HG02885 (cell line): Measurements from ENCODE around the gene CLN6.
"Not testable (repeated sequence)": the region's sequence is repeated elsewhere in the genome, so short reads cannot be mapped to it uniquely, and the experiment has no call there.

Source experiments
- ATAC-seq: cut with Tn5 transposase; IDR thresholded peaks from one replicate; pipeline ENCODE4 v1.9.1; 2021; ENCODE audit warnings: mild to moderate bottlenecking; ENCODE audit not compliant: unreplicated experiment, poor library complexity

Gene CLN6

DNA sequence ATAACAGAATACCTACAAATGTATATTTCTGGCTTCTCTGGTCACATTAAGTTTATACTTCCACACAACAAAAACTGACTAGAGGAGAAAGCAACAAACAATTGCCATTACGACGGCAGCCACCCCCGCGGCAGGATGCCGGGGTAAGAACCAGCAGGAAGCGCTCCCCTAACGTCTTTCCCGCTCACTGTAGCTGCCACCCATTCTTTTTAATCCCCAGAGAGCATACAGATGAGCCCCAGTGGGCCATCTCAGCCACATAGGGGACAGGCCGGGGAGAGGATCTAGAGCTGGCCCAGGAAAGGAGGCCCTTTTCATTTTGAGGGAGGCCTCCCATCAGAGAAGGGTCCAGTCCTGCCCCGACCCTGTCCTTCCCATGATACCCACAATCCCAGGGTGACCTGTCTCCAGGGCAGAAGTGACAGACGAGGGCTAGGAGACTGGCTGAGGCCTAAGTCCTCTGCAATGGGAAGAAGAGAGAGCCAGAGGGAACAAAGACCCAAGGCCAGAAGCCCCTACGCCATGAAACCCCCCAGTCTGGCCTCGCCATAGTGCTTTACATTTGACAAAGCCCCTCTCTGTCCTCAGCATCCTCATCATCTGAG lies 20.8 kb downstream of the CLN6 start:
- no peak for ATAC-seq

DNA sequence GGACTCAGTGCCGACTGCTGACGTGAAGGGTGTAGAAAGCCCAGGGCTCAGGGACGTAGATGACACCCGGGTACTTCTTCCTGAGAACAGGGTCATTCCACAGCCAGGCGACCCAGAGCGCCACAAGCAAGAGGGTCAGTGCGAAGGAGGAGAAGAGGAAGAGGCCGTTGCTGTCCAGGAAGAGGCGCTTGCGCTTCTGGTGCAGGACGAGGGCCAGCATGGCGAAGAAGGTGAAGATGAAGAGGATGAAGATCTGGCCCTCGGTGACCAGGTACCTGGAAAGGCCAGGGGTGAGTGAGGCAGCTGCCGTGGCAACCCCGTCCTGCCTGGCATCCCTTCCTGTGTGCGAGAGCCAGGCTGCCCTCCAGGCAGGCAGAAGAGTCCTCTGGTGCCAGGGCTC lies 21.4 kb downstream of the CLN6 start:
- ATAC-seq = no peak

DNA sequence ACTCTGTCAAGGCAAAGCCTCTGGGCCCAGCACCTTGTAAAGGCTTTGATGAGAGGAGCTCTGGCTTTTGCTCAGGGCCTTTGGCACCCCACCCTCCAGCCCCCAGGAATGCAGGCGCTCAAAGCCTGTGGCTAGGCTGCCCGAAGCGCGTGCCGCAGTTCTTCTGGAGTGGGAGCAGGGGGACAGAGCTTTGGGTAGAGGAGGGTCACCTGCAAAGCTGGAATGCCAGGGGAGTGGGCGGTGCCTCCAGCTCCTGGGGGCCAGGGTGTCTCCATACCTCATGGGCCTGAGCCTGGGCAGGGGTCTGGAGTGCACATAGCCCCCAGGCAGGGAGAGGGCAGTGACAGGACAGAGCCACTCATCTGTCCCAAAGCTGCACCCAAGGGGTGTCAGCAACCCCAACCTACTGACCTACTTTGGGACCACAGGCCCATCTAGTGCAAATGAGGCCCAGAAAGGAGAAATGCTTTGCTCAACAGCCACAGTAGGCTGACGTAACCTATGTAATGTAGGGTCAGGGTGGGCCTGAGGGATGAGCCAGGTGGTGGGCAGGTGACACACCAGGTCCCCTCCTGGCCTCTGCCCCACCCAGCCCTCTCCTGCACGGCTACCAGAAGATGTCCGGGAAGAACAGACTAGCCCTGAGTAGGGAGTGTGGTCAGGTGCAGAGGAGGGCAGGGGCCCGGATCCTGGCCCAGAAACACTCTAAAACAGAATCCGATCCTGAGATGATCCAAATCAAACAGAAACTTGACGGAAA lies 22.2 kb downstream of the CLN6 start:
- ATAC-seq = no peak

GRCh38 chr15:68206711-68207151 lies 22.8 kb downstream of the CLN6 start:
- no peak for ATAC-seq

GRCh38 chr15:68205954-68206539 lies 23.5 kb downstream of the CLN6 start:
- ATAC-seq = no peak

DNA sequence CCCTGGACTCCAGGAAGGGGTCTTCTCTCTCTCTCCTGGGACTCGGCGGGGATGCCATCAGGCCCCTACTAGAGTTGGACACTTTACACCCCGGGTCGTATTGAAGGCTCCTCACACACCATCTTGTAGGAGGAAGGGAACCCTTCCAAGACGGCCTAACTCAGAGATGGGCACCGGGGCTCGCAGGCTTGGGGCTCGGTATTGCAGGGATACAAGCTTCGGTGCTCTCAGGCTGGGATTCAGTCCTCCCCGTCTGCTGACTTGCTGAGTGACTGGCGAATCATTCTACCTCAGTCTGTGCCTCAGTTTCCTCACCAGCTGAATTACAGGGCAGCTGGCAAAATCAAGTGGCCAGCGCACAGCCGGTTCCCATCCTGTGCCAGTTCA lies 24.0 kb downstream of the CLN6 start:
- ATAC-seq = no peak

- ATAC-seq = no peak
Measured at GRCh38 chr15:68204776-68205557, 24.6 kb downstream of the CLN6 start, which contains the start of gene CALML4. Gene CALML4, minus strand, starts transcription at chr15:68205332. Its CDS starts 85 bp downstream, at chr15:68205247.

- ATAC-seq = no peak
Measured at GRCh38 chr15:68204361-68204760, 25.2 kb downstream of the CLN6 start.

GRCh38 chr15:68203956-68204355 lies 25.6 kb downstream of the CLN6 start:
- no peak for ATAC-seq

- no peak for ATAC-seq
Measured at GRCh38 chr15:68203486-68203885, 26.0 kb downstream of the CLN6 start.

- not testable (repeated sequence) for ATAC-seq
Measured at GRCh38 chr15:68202994-68203393, 26.5 kb downstream of the CLN6 start.

DNA sequence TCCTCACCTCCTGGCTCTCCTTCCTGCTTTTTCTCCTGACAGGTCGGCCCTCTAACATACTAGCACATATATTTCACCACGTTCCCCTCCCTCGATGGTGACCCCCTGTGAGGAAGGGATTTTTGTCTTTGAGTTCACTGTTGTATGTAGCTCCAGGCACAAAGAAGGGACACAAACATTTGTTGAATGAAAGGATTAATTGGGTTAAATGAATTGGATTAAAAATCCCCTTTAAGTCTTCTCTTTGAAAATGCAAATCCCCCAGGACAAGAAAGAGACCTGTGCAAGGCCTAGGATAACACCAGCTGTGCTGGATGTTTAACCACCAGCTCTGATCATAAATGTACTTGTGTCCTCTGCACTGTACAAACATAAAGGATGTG lies 27.7 kb downstream of the CLN6 start:
- ATAC-seq = no peak

DNA sequence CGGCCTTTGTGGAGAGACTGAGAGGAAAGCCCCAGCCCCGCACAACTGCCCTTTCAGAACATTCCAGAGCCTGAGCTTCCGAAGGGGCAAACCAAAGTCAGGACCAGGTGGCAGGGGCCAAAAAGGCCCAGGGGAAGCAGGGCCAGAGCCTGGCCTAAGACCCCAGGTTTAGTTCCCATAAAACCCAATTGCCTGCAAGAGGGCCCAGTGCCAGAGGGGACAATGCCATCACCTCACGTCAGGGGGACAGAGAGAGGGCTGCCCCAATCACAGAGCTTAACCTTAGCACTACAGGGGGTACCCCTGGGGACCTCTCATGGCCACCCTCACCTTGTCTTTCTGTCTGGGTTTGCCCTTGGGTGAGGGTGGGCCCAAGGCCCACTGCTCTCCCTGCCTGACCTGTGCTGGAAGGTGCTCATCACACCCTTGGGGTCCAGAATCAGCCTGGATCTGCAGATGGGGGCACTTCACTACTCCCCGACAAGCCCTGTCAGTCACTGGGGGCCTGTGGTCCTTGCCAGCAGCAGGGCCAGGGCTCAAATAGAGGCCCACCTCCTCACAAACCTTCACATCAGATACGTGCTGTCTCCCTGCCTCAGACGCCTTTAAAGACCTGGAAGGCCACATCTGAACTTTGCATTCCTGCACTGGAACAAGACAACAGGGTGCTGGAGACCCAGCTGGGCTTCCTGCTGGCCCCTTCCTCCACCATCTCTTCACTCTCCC lies 28.2 kb downstream of the CLN6 start:
- no peak for ATAC-seq

DNA sequence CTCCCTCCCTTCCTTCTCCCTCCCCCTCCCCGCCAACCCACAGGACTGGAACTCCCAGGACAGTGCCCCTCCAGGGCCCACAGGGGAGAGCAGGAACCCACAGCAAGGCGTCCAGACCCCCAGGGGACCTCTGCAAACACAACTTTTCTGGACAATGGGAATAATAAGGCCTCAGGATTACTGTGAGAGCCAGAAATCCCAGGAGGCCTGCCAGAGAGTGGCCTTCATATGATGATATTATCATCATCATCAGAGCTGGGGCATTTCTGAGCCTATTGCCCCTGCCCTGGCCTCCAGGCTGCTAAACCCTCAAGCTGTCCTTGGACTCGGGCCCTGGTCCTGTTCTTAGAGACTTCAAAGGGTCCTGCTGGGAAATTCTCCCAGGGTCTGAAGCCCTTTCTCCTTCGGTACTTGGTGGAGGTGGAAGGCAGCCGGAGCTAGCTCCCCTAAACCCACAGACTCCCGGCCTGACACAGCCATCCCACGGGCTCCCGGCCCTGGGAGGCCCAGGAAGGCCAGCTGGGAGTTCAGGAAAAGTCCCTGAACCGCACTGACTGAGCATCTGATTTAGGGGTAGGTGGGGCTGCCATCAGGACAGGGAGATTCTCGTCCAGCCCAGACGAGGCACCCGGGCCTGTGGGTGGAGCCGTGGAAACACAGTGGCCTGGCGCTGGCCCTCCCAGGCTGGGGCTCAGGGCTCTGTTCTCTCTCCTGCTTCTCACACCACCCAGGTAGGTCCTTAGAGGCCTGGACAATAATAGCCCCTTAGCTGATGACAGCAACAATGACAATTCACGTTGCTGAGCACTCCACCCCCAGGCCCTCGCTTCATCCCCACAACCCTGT lies 29.3 kb downstream of the CLN6 start:
- no peak for ATAC-seq

- ATAC-seq = no peak
Measured at GRCh38 chr15:68199340-68199739, 30.2 kb downstream of the CLN6 start.

- no peak for ATAC-seq
Measured at GRCh38 chr15:68197661-68198437, 31.7 kb downstream of the CLN6 start.

- ATAC-seq = no peak
Measured at GRCh38 chr15:68197170-68197492, 32.4 kb downstream of the CLN6 start.

DNA sequence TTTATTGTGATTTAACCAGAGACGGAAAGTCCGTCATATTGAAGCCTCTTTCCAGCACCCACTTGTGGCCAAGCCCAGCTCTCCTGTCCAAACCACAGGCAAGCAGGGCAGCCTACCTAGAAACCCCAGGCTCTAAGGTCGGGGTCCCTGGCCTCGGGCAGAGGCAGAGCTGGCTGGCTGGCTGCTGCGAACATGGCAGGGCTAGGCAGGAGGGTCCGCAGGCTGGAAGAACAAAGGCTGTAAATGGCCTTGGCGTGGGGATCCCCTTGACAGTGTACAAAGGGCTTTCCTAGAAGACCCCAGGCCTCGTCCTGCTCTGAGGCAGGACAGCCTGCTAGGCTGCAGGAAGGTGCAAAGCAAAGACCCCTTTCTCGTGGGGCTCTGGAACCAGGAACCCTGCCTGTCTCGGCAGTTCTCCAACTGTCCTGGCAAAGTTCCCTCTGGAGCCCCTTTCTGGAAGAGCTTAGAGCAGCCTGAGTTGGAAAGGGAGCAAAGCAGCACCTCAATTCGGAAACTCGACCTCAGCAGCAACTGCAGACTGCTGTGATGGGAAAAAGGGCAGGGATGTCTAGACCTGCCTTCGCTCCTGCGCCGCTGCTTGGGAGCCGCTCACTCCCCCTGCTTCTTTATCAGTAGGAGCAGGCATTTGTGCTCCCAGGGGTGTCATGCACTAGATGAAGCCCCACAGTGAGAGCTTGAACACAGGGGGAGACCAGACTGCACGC lies 32.9 kb downstream of the CLN6 start:
- no peak for ATAC-seq
